Measurements from ENCODE around the gene PHLDA2. TPM values are rescaled to one million over a fixed set of nuclear protein-coding genes. Genes with fewer than 3 reads are reported as not detected.

The PHLDA2 gene
- total and polyA plus RNA-seq, 9 of the 15 experiments (the other 6 are each of a cell fraction or from before 2014, with no cell fraction given) = 0.43 to 42.4 (median 4.7) TPM

DNA sequence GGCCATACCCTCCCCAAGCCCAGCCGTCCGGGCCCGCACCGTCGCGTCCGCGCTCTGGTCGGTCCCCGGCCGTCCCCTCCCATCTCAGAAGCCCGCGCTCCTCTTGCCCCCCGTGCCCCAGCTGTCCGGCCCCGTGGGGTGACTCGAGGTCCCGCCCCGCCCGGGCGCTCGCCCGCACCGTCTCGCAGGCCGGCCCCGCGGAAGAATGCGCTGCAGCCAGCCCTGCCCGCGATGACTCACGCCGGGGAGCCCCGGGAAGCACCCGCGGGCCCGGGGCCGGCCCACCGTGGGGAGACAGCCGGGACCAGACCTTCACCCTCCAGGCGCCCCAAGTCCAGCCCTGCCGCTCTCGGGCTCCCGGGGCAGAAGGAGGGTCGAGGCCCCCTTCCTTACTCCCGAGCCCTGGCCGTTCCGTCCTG is 320 bp upstream of the PHLDA2 start (continued):
- TF ChIP-seq, protein P1, sequence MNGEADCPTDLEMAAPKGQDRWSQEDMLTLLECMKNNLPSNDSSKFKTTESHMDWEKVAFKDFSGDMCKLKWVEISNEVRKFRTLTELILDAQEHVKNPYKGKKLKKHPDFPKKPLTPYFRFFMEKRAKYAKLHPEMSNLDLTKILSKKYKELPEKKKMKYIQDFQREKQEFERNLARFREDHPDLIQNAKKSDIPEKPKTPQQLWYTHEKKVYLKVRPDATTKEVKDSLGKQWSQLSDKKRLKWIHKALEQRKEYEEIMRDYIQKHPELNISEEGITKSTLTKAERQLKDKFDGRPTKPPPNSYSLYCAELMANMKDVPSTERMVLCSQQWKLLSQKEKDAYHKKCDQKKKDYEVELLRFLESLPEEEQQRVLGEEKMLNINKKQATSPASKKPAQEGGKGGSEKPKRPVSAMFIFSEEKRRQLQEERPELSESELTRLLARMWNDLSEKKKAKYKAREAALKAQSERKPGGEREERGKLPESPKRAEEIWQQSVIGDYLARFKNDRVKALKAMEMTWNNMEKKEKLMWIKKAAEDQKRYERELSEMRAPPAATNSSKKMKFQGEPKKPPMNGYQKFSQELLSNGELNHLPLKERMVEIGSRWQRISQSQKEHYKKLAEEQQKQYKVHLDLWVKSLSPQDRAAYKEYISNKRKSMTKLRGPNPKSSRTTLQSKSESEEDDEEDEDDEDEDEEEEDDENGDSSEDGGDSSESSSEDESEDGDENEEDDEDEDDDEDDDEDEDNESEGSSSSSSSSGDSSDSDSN (IDR thresholded peaks at IDR 0.05; ENCODE audit: borderline replicate concordance in 1 of 2, low read depth in 2 of 2, low read length in 2 of 2) = peak in 1 of 2 experiments; percentile 69; a peak in 1 of 4 replicates
- no peak for TF ChIP-seq ZNF766 (CRISPR knock-in tag; conservative IDR thresholded peaks at IDR 0.05)
- TF ChIP-seq, protein P2, sequence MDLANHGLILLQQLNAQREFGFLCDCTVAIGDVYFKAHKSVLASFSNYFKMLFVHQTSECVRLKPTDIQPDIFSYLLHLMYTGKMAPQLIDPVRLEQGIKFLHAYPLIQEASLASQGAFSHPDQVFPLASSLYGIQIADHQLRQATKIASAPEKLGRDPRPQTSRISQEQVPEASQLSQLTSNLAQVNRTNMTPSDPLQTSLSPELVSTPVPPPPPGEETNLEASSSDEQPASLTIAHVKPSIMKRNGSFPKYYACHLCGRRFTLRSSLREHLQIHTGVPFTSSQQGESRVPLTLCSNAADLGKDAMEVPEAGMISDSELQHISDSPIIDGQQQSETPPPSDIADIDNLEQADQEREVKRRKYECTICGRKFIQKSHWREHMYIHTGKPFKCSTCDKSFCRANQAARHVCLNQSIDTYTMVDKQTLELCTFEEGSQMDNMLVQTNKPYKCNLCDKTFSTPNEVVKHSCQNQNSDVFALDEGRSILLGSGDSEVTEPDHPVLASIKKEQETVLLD (IDR thresholded peaks at IDR 0.05) = no peak
- TF ChIP-seq ZFX (CRISPR knock-in tag; IDR thresholded peaks at IDR 0.05) = peak; percentile 67
- TF ChIP-seq HMGN3 (IDR thresholded peaks at IDR 0.05; ENCODE audit: borderline replicate concordance, extremely low read depth, insufficient read length, low read depth, low read length) = peak; percentile 42
- peak; percentile 89 for TF ChIP-seq NCOA6 (IDR thresholded peaks at IDR 0.05)
- TF ChIP-seq ARID1B (IDR thresholded peaks at IDR 0.05) = no peak
- 0 out of 2 replicates have a peak, but pooled peaks have one; percentile 25 for TF ChIP-seq XRCC5 (IDR thresholded peaks at IDR 0.05; ENCODE audit: low read depth, low read length)
- TF ChIP-seq ATF1 (CRISPR knock-in tag; IDR thresholded peaks at IDR 0.05) = no peak
- no peak for TF ChIP-seq ATF1 (tag; IDR thresholded peaks at IDR 0.05)
- no peak for TF ChIP-seq KDM1A (IDR thresholded peaks at IDR 0.05)
- TF ChIP-seq ESRRA (IDR thresholded peaks at IDR 0.05; ENCODE audit: borderline replicate concordance, low read depth) = no peak
- no peak for TF ChIP-seq ZNF239 (CRISPR knock-in tag; IDR thresholded peaks at IDR 0.05)
- TF ChIP-seq ZNF551 (CRISPR knock-in tag; IDR thresholded peaks at IDR 0.05) = no peak
- no peak for TF ChIP-seq RFX5 (IDR thresholded peaks at IDR 0.05; ENCODE audit: low read depth, low read length)
- no peak for TF ChIP-seq ZNF133 (CRISPR knock-in tag; IDR thresholded peaks at IDR 0.05)
- TF ChIP-seq BDP1 (IDR thresholded peaks at IDR 0.05; ENCODE audit: insufficient read depth, insufficient read length) = no peak
- TF ChIP-seq JUND (IDR thresholded peaks at IDR 0.05; ENCODE audit: borderline replicate concordance, low read depth, low read length) = peak; percentile 94
- TF ChIP-seq JUND (tag; IDR thresholded peaks at IDR 0.05; ENCODE audit: borderline replicate concordance, low read depth, low read length) = no peak; the same call in 2 of the 3 replicates
- no peak for TF ChIP-seq NR4A1 (CRISPR knock-in tag; IDR thresholded peaks at IDR 0.05)
- no peak for TF ChIP-seq NR4A1 (tag; IDR thresholded peaks at IDR 0.05)
- TF ChIP-seq, protein P3, sequence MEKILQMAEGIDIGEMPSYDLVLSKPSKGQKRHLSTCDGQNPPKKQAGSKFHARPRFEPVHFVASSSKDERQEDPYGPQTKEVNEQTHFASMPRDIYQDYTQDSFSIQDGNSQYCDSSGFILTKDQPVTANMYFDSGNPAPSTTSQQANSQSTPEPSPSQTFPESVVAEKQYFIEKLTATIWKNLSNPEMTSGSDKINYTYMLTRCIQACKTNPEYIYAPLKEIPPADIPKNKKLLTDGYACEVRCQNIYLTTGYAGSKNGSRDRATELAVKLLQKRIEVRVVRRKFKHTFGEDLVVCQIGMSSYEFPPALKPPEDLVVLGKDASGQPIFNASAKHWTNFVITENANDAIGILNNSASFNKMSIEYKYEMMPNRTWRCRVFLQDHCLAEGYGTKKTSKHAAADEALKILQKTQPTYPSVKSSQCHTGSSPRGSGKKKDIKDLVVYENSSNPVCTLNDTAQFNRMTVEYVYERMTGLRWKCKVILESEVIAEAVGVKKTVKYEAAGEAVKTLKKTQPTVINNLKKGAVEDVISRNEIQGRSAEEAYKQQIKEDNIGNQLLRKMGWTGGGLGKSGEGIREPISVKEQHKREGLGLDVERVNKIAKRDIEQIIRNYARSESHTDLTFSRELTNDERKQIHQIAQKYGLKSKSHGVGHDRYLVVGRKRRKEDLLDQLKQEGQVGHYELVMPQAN (IDR thresholded peaks at IDR 0.05; ENCODE audit: borderline replicate concordance) = no peak
- TF ChIP-seq SMARCC2 (IDR thresholded peaks at IDR 0.05; ENCODE audit: low read depth) = peak; percentile 16; the same call in 1 of the 2 replicates
- TF ChIP-seq NFIC (IDR thresholded peaks at IDR 0.05) = no peak; the same call in 1 of the 2 replicates
- TF ChIP-seq ARNT (IDR thresholded peaks at IDR 0.05) = no peak
- TF ChIP-seq MEIS2 (IDR thresholded peaks at IDR 0.05; ENCODE audit: partially characterized antibody) = no peak

Data from K562 (cell line).